Measurements from ENCODE around the gene RPS6KC1.

The RPS6KC1 gene

DNA sequence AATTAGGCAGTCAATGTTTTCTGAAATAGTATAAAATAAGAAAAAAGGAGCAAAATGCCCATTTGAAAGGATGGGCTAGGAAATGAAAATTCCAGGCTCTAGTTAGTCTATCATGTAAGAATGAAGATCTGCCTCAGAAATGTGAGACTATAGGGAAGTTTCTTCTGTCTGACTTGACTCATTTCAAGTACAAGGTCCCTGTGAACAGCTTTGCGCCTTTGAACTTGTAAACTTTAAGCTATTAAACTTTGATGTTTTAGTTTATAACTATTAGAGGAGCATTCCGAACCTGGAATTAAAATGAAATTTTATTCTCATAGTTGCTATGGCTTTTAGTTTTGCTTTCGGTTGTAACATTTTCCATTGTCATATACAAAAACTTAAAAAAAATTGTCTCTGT lies 199.4 kb downstream of the RPS6KC1 start:
- no peak overlapping the region for H3K27ac ChIP-seq

DNA sequence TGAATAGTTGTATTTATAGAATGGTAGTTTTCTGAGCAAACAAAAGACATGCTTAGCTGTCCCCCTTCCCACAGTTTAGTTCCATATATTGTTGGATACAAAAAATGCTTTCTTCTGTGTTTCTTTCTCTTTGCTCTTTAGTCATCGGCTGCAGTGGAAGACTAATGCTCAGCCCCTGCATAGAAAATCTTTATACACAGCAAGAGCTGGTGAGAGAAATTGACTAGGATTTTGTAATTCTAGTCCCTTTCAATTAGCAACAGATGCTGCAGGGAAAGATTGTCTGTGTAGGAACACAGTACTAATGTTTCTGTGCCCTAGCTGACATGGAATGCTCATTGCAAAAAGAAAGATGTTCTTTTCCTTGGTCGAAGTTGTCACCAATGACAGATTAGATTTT lies 200.9 kb downstream of the RPS6KC1 start:
- Histone ChIP-seq H3K9ac (ENCODE audit: insufficient read length) (no peak overlapping the region), H3K36me3 (ENCODE audit: insufficient read depth, low read length) (no peaks in the 10 kb centered on the region), H3K9me3 (ENCODE audit: low read depth, low read length) (no peaks in the 10 kb centered on the region), H3K27ac (no peak overlapping the region), H3K4me3 (no peak overlapping the region)
- no peak for TF ChIP-seq POLR2AphosphoS5 (IDR thresholded peaks at IDR 0.05; ENCODE audit: borderline replicate concordance, low read depth, low read length)
- no peak for TF ChIP-seq EZH2 (IDR thresholded peaks at IDR 0.05)
- TF ChIP-seq FOXP2 (optimal IDR thresholded peaks at IDR 0.05; ENCODE audit: control extremely low read depth, extremely low read length, insufficient read depth), result no peak
- no peak for DNase-seq (ENCODE audit: low read depth, low spot score)

More for the DNA sequence above, 199.4 kb downstream of the RPS6KC1 start:
- DNase-seq (ENCODE audit: low read depth, low spot score), result no peak
- H3K9me3 ChIP-seq (ENCODE audit: low read depth, low read length), result no peaks in the 10 kb centered on the region
- no peak for TF ChIP-seq POLR2AphosphoS5 (IDR thresholded peaks at IDR 0.05; ENCODE audit: borderline replicate concordance, low read depth, low read length)
- TF ChIP-seq FOXP2 (optimal IDR thresholded peaks at IDR 0.05; ENCODE audit: control extremely low read depth, extremely low read length, insufficient read depth), result no peak
- no peak for TF ChIP-seq EZH2 (IDR thresholded peaks at IDR 0.05)
- no peak overlapping the region for H3K4me3 ChIP-seq
- H3K36me3 ChIP-seq (ENCODE audit: insufficient read depth, low read length), result no peaks in the 10 kb centered on the region
- no peak overlapping the region for H3K9ac ChIP-seq (ENCODE audit: insufficient read length)

DNA sequence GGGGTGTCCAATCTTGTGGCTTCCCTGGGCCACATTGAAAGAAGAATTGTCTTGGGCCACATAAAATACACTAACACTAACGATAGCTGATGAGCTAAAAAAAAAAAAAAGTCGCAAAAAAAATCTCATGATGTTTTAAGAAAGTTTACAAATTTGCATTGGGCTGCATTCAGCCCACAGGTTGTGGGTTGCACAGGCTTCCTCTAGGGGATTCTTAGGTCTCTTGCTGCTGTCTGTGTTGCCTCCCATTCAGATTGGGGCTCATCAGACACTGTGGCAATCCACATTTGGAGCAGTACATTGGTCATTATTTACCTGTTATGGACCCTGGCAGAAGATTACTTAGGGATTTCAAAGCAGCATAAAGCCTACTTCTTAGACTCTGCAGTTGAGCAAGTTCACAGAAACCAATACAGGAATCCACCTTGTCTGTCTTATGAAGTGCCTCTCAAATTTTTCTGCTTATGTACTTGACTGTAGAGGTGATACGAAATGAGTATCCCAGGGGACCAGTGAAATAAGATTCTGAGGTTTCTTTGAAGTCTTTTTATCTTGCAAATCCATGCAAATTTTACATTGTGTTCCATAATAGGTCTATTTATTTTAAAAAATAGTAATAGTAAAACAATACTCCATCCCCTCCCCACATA lies 205.5 kb downstream of the RPS6KC1 start:
- no peak for DNase-seq (ENCODE audit: low read depth, low spot score)
- Histone ChIP-seq H3K36me3 (ENCODE audit: insufficient read depth, low read length) (no peaks in the 10 kb centered on the region), H3K9me3 (ENCODE audit: low read depth, low read length) (no peaks in the 10 kb centered on the region), H3K9ac (ENCODE audit: insufficient read length) (no peak overlapping the region), H3K4me3 (no peak overlapping the region), H3K27ac (no peak overlapping the region)
- TF ChIP-seq EZH2 (IDR thresholded peaks at IDR 0.05), result no peak
- no peak for TF ChIP-seq FOXP2 (optimal IDR thresholded peaks at IDR 0.05; ENCODE audit: control extremely low read depth, extremely low read length, insufficient read depth)
- no peak for TF ChIP-seq POLR2AphosphoS5 (IDR thresholded peaks at IDR 0.05; ENCODE audit: borderline replicate concordance, low read depth, low read length)

DNA sequence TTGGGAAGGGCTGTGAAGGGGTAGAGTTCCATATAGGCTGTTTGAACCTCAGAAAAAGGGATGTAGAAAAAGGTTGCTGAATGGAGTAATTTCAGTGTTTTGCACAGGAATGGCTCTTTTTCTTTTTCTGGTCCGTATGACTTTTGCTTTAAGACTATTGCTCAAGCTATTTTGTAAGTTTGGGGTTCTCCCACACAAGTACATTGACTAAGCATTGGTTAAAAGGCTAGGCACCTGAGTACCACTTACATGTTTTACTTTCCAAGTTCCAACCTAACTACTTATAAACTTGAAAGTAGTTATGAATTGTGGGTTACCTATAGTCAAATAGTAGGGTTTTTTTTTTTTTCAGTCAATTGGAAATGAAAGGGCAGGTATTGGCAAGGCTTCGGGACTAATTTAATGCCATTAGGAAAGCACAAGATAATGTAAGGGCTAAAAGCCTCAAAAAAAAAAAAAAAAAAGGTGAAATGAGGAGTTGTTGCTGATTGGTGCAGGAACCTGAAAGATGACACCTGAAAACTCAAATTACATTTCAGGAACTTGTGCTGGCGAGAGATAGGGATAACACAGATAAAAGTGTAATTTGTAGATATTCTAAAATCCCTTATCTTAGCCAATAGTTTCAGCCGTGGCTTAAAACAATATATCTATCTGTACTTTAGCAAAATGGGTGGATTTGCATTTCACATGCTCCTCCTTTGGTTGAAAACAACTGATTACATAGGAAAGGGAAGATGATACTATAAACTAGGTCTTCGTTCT lies 209.5 kb downstream of the RPS6KC1 start:
- TF ChIP-seq FOXP2 (optimal IDR thresholded peaks at IDR 0.05; ENCODE audit: control extremely low read depth, extremely low read length, insufficient read depth) (no peak), POLR2AphosphoS5 (IDR thresholded peaks at IDR 0.05; ENCODE audit: borderline replicate concordance, low read depth, low read length) (no peak), EZH2 (IDR thresholded peaks at IDR 0.05) (no peak)
- H3K27ac ChIP-seq, result no peak overlapping the region
- no peak overlapping the region for H3K9ac ChIP-seq (ENCODE audit: insufficient read length)
- H3K9me3 ChIP-seq (ENCODE audit: low read depth, low read length), result no peaks in the 10 kb centered on the region
- no peak overlapping the region for H3K4me3 ChIP-seq
- DNase-seq (ENCODE audit: low read depth, low spot score), result no peak
- H3K36me3 ChIP-seq (ENCODE audit: insufficient read depth, low read length), result no peaks in the 10 kb centered on the region

DNA sequence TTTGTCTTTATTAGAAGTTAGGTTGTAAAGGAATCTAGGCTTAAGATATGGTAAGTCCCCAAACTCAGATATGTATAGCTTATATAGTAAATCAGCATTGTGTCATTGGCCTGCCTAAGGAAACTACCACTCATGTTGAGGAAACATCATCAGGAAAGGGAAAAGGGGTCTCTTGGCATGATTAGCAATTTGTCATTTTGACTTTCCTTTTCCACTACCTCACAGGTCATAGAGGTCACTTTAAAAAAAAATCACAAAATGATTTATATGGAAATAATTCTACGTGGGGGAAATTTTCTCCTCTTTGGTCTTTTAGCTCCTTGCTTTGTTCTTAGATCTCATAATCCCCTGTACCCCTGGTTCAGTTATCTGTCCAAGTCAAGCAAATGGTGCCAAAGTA lies 213.5 kb downstream of the RPS6KC1 start:
- TF ChIP-seq POLR2AphosphoS5 (IDR thresholded peaks at IDR 0.05; ENCODE audit: borderline replicate concordance, low read depth, low read length), result no peak
- TF ChIP-seq EZH2 (IDR thresholded peaks at IDR 0.05), result no peak
- no peak for TF ChIP-seq FOXP2 (optimal IDR thresholded peaks at IDR 0.05; ENCODE audit: control extremely low read depth, extremely low read length, insufficient read depth)
- no peaks in the 10 kb centered on the region for H3K9me3 ChIP-seq (ENCODE audit: low read depth, low read length)
- H3K27ac ChIP-seq, result no peak overlapping the region
- no peaks in the 10 kb centered on the region for H3K36me3 ChIP-seq (ENCODE audit: insufficient read depth, low read length)
- no peak for DNase-seq (ENCODE audit: low read depth, low spot score)
- H3K4me3 ChIP-seq, result no peak overlapping the region
- H3K9ac ChIP-seq (ENCODE audit: insufficient read length), result no peak overlapping the region

DNA sequence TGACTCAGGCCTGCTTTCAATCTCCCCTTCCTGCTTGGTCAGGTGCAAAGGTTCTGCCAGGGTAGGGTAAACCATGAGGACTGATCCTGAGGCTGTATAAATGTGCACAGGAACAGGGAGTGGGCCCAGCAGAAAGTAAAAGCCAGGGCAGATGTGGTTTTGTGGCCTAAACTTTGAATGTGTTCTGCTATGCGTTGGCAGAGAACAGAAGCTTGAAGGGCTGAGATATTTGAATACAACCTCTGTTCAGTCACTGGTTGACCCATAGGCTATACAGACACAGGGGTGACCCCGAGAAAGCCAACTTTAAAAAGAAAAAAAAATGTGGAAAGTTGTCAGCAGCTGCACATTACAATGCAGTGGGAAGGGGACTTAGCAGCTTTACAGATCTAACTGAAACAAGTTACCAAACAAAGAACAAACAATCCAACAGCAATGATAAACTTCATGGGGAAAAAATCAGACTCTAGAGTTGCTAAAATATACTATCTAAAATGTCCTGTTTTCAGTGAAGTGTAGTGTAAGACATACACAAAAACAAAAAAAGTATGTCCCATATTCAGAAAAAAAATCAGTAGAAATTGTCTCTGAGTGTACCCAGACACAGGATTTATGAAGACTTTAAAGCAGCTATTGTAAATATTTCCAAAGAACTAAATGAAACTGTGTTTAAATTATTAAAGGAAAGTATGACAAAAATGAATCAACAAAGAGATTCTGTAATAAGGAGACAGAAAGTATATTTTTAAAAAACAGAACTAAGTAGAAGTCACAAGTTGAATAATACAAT lies 216.1 kb downstream of the RPS6KC1 start:
- no peak overlapping the region for H3K27ac ChIP-seq
- no peaks in the 10 kb centered on the region for H3K9me3 ChIP-seq (ENCODE audit: low read depth, low read length)
- no peak for DNase-seq (ENCODE audit: low read depth, low spot score)
- H3K4me3 ChIP-seq, result no peak overlapping the region
- TF ChIP-seq EZH2 (IDR thresholded peaks at IDR 0.05), result no peak
- TF ChIP-seq FOXP2 (optimal IDR thresholded peaks at IDR 0.05; ENCODE audit: control extremely low read depth, extremely low read length, insufficient read depth), result no peak
- TF ChIP-seq POLR2AphosphoS5 (IDR thresholded peaks at IDR 0.05; ENCODE audit: borderline replicate concordance, low read depth, low read length), result no peak
- no peak overlapping the region for H3K9ac ChIP-seq (ENCODE audit: insufficient read length)
- H3K36me3 ChIP-seq (ENCODE audit: insufficient read depth, low read length), result no peaks in the 10 kb centered on the region

DNA sequence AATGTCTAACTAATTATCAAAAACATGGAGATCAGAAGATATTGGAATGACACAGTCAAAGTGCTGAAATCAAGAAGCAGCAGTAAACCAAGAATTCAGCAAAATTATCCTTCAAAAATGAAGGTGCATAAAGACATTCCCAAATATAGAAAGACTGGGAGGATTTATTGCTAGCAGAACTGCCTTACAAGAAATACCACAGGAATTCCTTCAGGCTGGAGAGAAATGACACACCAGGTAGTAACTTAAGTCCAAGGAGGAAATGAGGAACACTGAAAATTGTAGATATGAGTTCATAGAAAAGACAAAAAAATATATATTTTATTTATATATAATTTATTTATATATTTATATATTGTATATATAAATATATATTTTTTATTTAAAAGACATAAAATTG lies 217.2 kb downstream of the RPS6KC1 start:
- Histone ChIP-seq H3K9me3 (ENCODE audit: low read depth, low read length) (no peaks in the 10 kb centered on the region), H3K36me3 (ENCODE audit: insufficient read depth, low read length) (peaks cover under 1% of the 10 kb centered on the region; the same call in 1 of the 2 replicates), H3K4me3 (no peak overlapping the region), H3K27ac (no peak overlapping the region), H3K9ac (ENCODE audit: insufficient read length) (no peak overlapping the region)
- TF ChIP-seq POLR2AphosphoS5 (IDR thresholded peaks at IDR 0.05; ENCODE audit: borderline replicate concordance, low read depth, low read length) (no peak), FOXP2 (optimal IDR thresholded peaks at IDR 0.05; ENCODE audit: control extremely low read depth, extremely low read length, insufficient read depth) (no peak), EZH2 (IDR thresholded peaks at IDR 0.05) (no peak)
- no peak for DNase-seq (ENCODE audit: low read depth, low spot score)

DNA sequence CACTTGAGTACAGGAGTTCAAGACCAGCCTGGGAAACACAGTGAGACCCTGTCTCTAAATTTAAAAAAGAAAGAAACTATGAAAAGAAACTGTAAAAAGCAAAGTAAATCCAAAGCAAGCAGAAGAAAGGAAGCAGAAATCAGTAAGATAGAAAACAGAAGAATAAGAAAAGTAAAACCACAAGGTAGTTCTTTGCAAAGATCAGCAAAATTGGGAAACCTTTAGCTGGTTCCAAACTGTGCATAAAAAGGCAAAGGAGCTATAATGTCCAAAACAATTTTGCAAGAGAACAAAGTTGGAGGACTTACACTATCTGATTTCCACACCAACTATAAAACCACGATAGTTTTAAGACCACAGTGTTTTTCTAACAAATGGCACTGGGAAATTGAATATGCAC lies 218.8 kb downstream of the RPS6KC1 start:
- TF ChIP-seq POLR2AphosphoS5 (IDR thresholded peaks at IDR 0.05; ENCODE audit: borderline replicate concordance, low read depth, low read length) (no peak), EZH2 (IDR thresholded peaks at IDR 0.05) (no peak), FOXP2 (optimal IDR thresholded peaks at IDR 0.05; ENCODE audit: control extremely low read depth, extremely low read length, insufficient read depth) (no peak)
- no peak for DNase-seq (ENCODE audit: low read depth, low spot score)
- H3K9ac ChIP-seq (ENCODE audit: insufficient read length), result no peak overlapping the region
- no peak overlapping the region for H3K4me3 ChIP-seq
- H3K27ac ChIP-seq, result no peak overlapping the region
- peaks cover 4% of the 10 kb centered on the region; the same call in 1 of the 2 replicates for H3K36me3 ChIP-seq (ENCODE audit: insufficient read depth, low read length)
- H3K9me3 ChIP-seq (ENCODE audit: low read depth, low read length), result no peaks in the 10 kb centered on the region

Data from SK-N-MC (cell line).